Measurements from ENCODE around the gene P4HB. TPM values are rescaled to one million over a fixed set of nuclear protein-coding genes. Genes with fewer than 3 reads are reported as not detected.

The P4HB gene
- total RNA-seq, 4 donors from 2014 or later, result 497 to 717 (median 621) TPM

DNA sequence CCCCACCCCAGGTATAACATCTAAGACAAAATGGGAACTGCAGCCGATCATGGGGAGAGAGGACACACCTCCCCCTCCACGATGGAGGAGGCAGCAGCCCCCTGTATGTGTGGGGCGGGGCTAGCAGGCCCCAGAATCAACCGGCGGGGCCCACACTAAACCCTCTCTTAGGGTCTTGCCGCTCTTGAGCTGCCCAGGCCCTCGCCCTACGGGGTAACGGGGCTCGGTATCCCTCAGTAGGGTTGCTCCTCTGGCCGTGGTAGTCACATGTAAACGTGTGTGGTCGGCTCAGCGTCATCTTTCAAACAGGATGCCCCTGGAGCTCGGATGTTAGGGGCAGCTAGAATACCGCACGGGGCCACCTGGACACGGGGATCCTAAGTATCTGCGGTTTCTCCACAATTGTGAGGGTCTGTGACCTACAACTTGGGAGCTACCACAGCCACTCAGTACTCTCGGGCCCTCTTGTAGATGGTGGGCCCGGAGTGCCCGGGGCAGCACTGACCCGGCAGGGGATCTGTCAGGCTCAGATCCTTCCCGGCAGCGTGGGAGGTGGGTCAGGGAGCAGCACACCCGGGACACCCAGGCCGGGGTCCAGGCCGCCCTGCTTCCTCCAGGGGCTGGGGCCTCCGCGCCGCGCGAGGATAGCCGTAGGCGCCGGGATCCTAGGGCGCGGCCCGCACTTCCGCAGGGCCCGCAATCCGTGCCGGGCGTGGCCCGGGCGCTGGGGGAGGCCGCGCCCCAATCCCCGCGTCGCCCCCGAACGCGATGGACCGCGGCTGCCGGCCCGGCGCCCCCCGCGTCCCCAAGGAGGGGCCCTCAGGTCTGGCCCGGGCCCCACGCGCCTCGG, 10.0 kb upstream of the P4HB start:
- DNase-seq (no peak), ATAC-seq (peak; percentile 7 to 15)
- H3K27me3 ChIP-seq, result no peaks in the 10 kb centered on the region
- peaks cover 0 to 21% of the 10 kb centered on the region in 2 donors for H3K36me3 ChIP-seq
- no peaks in the 10 kb centered on the region for H3K9me3 ChIP-seq
- no peak for TF ChIP-seq POLR2A (IDR thresholded peaks at IDR 0.05)
- TF ChIP-seq, protein P1, sequence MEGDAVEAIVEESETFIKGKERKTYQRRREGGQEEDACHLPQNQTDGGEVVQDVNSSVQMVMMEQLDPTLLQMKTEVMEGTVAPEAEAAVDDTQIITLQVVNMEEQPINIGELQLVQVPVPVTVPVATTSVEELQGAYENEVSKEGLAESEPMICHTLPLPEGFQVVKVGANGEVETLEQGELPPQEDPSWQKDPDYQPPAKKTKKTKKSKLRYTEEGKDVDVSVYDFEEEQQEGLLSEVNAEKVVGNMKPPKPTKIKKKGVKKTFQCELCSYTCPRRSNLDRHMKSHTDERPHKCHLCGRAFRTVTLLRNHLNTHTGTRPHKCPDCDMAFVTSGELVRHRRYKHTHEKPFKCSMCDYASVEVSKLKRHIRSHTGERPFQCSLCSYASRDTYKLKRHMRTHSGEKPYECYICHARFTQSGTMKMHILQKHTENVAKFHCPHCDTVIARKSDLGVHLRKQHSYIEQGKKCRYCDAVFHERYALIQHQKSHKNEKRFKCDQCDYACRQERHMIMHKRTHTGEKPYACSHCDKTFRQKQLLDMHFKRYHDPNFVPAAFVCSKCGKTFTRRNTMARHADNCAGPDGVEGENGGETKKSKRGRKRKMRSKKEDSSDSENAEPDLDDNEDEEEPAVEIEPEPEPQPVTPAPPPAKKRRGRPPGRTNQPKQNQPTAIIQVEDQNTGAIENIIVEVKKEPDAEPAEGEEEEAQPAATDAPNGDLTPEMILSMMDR (IDR thresholded peaks at IDR 0.05 in 4 of 5, conservative IDR thresholded peaks at IDR 0.05 in 1 of 5), result no peak
- H3K4me1 ChIP-seq, result peaks cover 35 to 47% of the 10 kb centered on the region in 2 donors
- peak overlapping the region; percentile 94 to 99 (median 97) for H3K27ac ChIP-seq
- intact Hi-C loops (cut with DNase I; ENCODE audit: low total_unique reads) (loop anchor here (5.0 kb wide), 2 partner anchors 72 to 107 kb away; partner anchors contain the start of gene ASPSCR1), in situ Hi-C loops (cut with MboI; ENCODE audit: low sequenced_read_pairs in 4 of 4) (no loop called here)
- H3K4me3 ChIP-seq, result peak overlapping the region; percentile 74 to 92 (median 78)

DNA sequence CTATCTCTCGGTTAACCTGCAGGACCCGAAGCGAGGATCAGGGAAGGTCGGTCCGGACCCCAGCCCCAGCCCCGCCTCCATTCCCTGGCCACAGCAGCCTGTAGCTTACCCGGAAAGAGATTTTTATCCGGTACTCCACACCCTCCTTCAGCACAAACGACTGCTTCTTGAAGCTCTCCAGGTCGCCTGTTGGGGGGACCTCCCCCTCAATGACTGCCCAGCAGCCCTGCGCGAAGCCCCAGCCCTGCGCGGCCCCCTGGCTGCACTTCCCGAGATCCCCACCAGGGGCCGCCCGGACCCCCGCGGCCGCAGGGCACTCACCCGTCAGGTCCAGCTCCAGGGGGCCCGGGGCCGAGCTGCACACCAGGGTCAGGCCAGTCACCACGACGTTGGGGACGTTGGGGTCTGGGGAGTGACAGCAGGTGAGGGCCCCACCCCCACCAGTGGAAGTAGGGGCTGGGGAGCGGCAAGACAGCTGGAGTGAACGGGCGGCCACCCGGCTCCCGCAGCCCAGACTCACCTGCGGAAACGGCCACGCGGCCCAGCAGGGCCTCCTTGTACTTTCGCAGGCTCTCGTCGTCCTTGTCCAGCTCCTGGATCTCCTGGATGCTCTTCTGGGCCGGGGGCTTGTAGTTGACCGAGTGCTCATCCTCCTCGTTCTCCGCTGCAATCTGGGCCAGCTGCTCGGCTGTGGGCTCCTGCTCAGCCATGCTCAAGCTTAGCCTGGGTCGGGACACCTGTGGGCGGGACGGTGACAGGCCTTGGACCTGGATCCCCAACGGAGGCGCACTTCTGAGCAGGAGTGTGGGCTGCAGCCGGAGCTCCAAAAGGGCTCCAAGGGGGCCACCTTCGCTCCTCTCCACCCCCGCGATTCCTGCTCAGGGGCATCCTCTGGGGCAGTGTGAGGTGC, 9.1 kb upstream of the P4HB start:
- TF ChIP-seq, protein P1 (IDR thresholded peaks at IDR 0.05 in 4 of 5, conservative IDR thresholded peaks at IDR 0.05 in 1 of 5), result peak; percentile 80 to 97 (median 90)
- TF ChIP-seq POLR2A (IDR thresholded peaks at IDR 0.05), result no peak
- Histone ChIP-seq H3K9me3 (no peaks in the 10 kb centered on the region), H3K36me3 (peaks cover 0 to 21% of the 10 kb centered on the region in 2 donors), H3K4me3 (peak overlapping the region; percentile 74 to 92 (median 78)), H3K27me3 (no peaks in the 10 kb centered on the region), H3K4me1 (peaks cover 35 to 48% of the 10 kb centered on the region in 2 donors), H3K27ac (peak overlapping the region; percentile 94 to 99 (median 97))
- intact Hi-C loops (cut with DNase I; ENCODE audit: low total_unique reads) (loop anchor here (5.0 kb wide), 2 partner anchors 73 to 108 kb away; partner anchors contain the start of gene ASPSCR1), in situ Hi-C loops (cut with MboI; ENCODE audit: low sequenced_read_pairs in 4 of 4) (no loop called here)
- DNase-seq (no peak), ATAC-seq (no peak)

- TF ChIP-seq, protein P1 (IDR thresholded peaks at IDR 0.05 in 4 of 5, conservative IDR thresholded peaks at IDR 0.05 in 1 of 5), result no peak
- no peak for TF ChIP-seq POLR2A (IDR thresholded peaks at IDR 0.05)
- Histone ChIP-seq H3K4me1 (peaks cover 42 to 54% of the 10 kb centered on the region in 2 donors), H3K36me3 (peaks cover 0 to 21% of the 10 kb centered on the region in 2 donors), H3K27ac (peak overlapping the region; percentile 94 to 99 (median 97)), H3K27me3 (no peaks in the 10 kb centered on the region), H3K9me3 (no peaks in the 10 kb centered on the region), H3K4me3 (no peak overlapping the region)
- in situ Hi-C loops (cut with MboI; ENCODE audit: low sequenced_read_pairs in 4 of 4) (no loop called here), intact Hi-C loops (cut with DNase I; ENCODE audit: low total_unique reads) (no loop called here)
- ATAC-seq, result no peak
- no peak for DNase-seq
Measured at GRCh38 chr17:81868674-81869220, 8.4 kb upstream of the P4HB start.

- Histone ChIP-seq H3K4me3 (no peak overlapping the region), H3K36me3 (peaks cover 0 to 21% of the 10 kb centered on the region in 2 donors), H3K4me1 (peaks cover 48 to 60% of the 10 kb centered on the region in 2 donors), H3K27me3 (no peaks in the 10 kb centered on the region), H3K27ac (peak overlapping the region; percentile 94 to 99 (median 97)), H3K9me3 (no peaks in the 10 kb centered on the region)
- DNase-seq (no peak), ATAC-seq (no peak)
- TF ChIP-seq POLR2A (IDR thresholded peaks at IDR 0.05), result no peak
- TF ChIP-seq, protein P1 (IDR thresholded peaks at IDR 0.05 in 4 of 5, conservative IDR thresholded peaks at IDR 0.05 in 1 of 5), result no peak
- in situ Hi-C loops (cut with MboI; ENCODE audit: low sequenced_read_pairs in 4 of 4) (no loop called here), intact Hi-C loops (cut with DNase I; ENCODE audit: low total_unique reads) (no loop called here)
Measured at GRCh38 chr17:81867991-81868673, 7.8 kb upstream of the P4HB start.

Measured in gastrocnemius medialis (tissue), 4 donors.